HPDE6-E6E7 (cell line): Measurements from ENCODE around the gene THEM4.

Experiments
- DNase-seq: peaks from one replicate; pipeline ENCODE4 v3.0.0; 2011; ENCODE audit warnings: missing footprints; ENCODE audit errors: extremely low spot score

Gene THEM4

DNA sequence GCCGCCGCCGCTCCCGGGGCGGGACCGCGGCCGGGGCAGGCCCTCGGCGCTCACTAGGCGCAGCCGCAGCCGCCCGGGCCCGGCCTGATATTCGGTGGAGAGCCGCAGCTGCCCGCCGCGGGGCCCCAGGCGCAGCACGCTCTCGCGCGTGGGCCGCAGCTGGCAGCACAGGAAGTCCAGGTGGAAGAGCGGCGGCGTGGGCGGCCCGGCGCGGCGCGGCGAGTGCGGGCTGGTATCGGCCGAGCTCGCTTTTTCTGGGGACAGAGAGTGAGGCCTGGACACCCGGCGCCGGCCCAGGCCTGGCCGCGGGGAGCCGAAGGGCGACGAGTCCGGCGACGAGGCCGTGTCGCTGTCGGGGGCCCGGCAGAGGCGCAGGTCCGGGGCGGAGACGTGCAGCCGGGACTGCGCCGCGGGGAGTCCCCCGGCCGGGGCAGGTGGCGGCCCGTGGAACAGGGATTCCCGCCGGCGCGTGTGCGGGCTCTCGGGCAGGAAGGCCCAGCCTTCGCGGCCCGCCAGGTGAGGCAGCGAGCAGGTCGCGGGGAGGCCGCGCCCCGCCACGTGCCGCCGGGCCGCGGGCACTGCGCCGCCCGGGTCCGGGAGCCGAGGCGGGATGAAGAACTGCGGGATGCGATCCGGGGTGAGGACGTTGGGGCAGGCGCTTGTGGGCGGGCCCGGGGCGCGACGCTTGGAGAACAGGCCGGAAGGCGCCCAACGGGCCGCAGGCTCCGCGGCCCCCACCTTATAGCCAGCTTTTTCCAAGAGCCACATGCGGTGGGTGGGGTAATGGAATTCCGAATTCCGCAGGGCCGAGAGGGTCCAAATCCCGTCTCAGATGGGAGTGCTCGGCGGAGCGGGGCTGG, 70.9 kb downstream of the THEM4 start:
- no peak for DNase-seq

GRCh38 chr1:151837884-151838221, 71.5 kb downstream of the THEM4 start:
- DNase-seq = no peak

DNA sequence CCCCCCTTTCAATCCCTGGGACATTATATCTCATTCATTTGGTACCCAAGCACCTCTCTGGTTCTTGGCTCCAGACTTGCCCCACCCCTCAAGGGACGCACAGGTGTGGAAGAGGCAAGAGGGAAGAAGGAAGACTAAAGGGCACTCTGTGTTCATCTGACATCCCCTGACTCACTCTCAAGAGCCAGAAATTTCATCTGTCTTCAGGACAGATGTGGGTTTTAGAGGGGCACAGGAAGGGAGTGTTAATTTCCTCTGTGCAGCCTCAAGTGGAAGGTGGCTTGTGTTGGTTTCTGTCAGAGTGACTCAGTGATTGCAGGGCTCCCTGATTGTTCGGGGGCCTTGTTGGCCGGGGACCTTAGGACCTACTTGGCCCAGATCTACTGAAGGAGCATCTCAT, 72.1 kb downstream of the THEM4 start:
- DNase-seq = no peak

- no peak for DNase-seq
Observed at GRCh38 chr1:151835596-151835995, 73.7 kb downstream of the THEM4 start.

GRCh38 chr1:151834239-151834638, 75.1 kb downstream of the THEM4 start:
- no peak for DNase-seq

DNA sequence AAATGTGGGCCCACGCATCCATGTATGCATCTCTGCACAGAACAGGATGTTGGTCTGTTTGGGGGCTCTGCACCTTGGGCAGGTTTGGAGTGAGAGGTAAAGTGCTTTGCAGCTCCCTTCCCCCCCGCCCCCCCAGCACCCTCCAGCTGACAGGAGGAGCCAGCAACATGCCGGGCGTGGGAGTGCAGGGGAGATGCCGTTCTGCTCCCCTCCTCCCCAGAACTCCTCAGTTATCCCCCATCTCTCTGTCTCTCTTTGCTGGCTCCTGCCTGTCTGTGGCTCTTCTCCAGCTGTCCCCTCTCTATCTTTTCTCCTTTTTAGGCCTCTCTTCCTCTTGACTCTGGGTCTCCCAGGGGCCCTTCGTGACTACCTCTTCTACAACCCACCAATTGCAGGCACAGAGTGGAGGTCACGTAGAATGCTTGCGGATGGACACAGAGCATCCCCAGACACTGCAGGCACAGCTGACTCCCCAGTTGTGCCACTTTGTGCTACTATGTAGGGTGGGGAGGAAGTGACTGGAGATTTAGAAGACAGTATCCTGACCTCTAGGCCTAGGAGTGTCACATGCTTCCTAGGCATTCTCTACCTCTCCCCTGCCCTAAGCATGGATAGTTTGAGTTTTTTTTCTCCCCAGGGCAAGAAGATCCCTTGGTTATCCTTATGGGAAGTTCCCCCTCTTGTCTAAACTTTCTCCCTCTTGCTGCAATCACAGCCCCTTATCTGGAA, 76.0 kb downstream of the THEM4 start:
- DNase-seq = no peak

DNA sequence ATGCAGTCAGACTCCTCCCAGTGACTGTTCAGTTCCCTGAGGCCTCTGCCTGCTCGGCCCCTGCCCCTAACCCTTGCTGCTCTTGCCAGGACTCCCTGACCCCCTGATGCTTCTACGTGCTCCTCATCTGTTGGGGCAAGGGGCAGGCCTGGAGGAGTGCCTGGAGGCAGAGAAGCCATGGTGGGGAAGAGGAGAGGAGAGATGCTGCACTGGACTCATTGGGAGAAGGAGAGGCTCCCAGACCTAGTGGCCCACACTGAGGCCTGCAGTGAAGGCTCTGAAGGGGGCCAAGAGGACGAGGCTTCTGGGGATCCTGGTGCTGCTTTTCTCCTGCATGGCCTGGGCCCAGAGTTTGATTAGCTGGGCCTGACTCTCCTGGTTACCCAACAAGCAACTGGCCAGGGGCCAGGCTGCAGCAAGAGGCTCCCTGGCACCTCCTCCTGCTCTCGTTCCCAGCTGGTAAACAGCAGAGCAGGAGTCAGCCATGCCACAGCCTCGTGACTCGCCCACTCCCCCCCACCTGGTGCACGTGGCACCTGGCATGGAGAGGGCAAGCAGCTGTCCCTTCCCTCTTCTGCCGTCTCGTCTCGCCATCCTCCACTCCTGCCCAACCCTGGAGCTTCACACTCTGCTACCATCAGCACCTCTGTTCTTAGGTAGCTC, 76.9 kb downstream of the THEM4 start:
- DNase-seq = no peak

DNA sequence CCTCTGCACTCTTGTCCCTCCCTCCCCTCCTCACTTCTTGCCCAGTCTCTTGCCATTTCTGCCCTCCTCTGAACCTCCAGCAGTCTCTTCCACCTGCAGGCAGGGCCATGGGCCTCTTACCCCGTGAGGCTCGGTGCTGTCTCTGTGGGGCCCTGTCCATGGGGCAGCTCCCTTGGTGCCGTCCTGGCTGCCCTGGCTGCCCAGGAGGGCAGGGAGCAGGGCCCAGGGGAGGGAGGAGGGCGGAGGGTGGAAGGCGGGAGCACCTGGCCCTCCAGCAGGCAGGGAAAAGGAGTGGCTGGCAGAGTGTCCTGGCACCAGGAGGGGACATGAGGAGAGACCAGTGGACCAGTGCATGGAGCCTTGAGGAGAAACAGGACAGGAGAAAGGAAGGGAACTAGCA, 77.7 kb downstream of the THEM4 start, which contains the start of gene RORC:
RORC (minus strand) TSS at position 198 of the 400 bp plus-strand sequence; CDS start at position 160, 38 bp downstream.
- DNase-seq = no peak

- DNase-seq = no peak
Observed at GRCh38 chr1:151831256-151831591, 78.1 kb downstream of the THEM4 start.

DNA sequence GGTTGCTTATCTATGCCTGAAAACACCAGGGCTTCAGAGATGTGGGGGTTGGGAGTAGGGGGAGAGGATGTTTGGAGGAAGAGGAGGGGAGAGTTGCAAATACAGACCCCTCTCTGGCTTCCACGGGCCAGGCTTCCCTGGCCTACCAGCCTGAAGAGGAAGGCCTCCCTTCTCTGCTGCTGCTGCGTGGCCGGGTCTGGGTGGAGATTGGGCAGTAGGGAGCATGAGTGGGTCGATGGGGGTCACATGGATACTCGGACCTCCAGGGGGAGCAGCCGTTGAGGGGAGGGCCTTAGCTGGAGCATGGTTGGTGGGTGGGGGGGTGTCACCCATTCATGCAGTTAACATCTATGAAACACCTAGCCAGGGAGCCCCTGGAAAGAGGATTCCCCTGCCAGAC, 79.3 kb downstream of the THEM4 start:
- no peak for DNase-seq

DNA sequence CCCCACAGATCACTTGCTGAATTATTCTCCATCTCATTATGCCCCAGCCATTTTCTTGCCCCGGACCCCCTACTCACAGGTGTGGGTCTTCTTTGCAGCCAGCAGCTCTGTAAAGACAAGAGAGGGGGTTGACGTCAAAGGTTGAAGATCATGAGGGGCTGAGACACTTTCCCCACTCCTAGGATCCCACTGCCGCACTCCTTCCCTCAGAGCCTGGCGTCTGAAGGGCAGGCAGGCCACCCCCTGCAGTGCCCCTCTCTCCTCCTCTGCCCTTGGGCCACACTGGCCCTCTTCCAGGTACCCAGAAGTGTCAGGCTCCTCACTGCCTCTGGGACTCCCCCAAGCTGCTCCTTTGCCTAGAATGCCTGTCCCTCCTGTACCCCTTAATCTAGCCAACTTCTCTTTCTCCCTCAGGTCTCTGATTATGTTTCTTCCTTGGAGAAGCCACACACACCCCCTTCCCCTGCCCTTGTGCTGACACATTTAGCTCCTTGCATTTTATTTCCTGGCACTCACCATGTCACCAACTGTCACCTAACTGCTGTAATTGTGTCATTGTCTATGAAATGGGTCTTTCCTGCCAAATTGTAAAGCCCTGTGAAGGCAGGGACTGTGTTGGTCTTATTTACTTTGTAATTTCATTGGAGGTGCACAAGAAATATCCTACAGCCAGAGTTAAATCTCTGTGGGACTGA, 79.8 kb downstream of the THEM4 start:
- DNase-seq = no peak

DNA sequence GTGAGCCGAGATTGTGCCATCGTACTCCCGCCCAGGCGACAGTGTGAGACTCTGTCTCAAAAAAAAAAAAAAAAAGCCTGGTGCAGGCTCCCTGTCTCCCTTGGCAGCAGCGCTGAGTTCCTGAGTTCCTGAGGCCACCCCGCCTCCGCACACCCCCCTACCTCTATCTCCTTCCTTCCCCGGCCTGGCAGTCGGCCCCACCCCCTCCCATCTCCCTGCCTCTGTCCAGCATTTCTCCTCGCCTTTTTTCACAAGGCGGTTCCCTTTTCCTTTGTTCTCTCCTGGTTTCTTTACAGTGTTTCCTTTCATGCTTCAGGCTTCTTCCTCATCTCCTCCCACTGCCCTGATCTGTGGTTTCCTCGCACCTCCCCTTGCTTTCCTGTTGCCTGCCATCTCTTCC, 80.4 kb downstream of the THEM4 start:
- DNase-seq = peak; percentile 51

- no peak for DNase-seq
Observed at GRCh38 chr1:151827853-151828252, 81.5 kb downstream of the THEM4 start.

DNA sequence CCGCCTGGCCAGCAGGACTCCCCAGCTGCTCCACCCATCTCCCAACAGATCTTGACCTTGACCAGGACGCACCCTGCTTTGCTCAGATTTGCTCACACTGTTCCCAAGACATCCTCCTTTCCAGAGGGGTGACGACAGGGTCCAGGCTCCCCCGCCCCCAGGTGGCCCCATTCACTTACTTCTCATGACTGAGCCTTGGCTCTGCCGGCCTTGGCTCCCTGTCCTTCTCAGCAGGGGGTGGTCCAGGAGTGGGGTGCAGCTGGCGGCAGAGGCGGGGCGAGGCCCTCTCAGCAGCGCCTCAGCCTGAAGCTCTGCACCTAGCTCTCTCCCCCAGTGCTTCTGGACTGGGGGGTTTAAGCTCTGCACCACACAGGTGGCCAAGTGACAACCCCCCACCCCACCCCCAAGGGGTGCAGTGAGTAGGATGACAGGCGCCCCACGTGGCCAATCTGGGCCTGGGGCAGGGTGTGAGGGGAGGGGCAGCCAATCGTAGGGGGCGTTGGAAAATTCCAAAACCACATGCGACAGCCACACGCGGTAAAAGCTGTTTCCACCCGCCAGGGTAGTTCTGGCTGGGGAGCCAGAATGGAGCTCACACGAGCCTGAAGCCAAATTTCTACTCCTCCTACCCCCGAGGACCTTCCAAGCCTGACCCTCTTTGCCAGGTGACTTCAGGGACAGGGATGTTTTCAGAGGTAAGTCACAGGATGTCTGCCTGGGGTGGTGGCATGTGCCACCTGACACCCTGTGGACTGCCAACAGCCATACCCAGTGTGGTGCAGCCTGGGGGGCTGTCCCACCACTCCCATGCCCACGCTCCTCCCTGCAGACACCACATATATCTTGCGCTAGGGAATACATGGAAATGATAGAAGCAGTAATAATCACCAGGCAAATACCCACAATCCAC, 83.3 kb downstream of the THEM4 start:
- no peak for DNase-seq

DNA sequence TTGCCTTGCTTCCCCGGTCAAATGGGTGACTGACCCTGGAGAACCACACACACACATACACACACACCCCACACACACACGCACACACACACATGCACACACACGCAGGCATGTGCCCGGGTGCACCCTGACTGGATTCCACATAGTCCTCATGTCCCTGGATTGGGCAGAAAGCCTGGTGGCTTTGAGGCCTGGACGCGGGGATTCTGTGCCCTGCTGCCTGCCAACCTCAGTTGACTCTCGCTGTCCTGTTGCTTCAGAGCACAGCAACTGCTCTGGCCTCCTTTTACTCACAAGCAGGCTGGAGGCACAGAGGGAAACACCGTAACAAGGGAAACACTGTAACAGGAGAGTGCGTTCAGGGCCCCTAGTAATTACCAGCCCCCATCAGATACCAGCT, 84.1 kb downstream of the THEM4 start:
- DNase-seq = no peak
